CD4-positive, alpha-beta T cell (primary cell): Measurements from ENCODE around the gene STAT2. TPM values are rescaled to one million over a fixed set of nuclear protein-coding genes. Genes with fewer than 3 reads are reported as not detected.
A peak's percentile ranks its signal among the peaks of the same experiment; 100 is the strongest.

Experiments
- ATAC-seq: fragments of 200-7000 bp; cut with Tn5 transposase; one replicate; pipeline ENCODE4 v1.10.0; 2022; ENCODE audit warnings: mild to moderate bottlenecking; ENCODE audit not compliant: poor library complexity
- CTCF ChIA-PET: fragments of 350-600 bp; sonication (Branson Sonifier 250); formaldehyde crosslinking; loops from one replicate; lab custom pipeline; 2021; ENCODE audit warnings: antibody characterized with exemption, inconsistent platforms; lab: Charles Lee
- POLR2A ChIA-PET: fragments of 350-600 bp; sonication (Branson Sonifier 250); formaldehyde crosslinking; loops from one replicate; lab custom pipeline; 2021; ENCODE audit warnings: antibody characterized with exemption, inconsistent platforms; lab: Charles Lee
- DNase-seq, 14 experiments: peaks; one replicate each; pipeline ENCODE4 v3.0.0-alpha.2; 2013 to 2020; ENCODE audit warnings: mixed read lengths in 2 of 14
- H3K27ac ChIP-seq, 2 donors: one replicate each; pipeline versions ENCODE4 v1.5.1 to v1.7.0; 2013; ENCODE audit warnings: low read length in 2 of 2, low read depth in 1 of 2, mild to moderate bottlenecking in 1 of 2
- H3K27me3 ChIP-seq, 2 experiments: 1 replicate in 1 of 2; 2 replicates in 1 of 2; pipeline versions ENCODE4 v1.6.1 to v1.7.0; 2013; ENCODE audit warnings: low read length in 2 of 2, control low read depth in 1 of 2, mild to moderate bottlenecking in 1 of 2, moderate library complexity in 1 of 2; ENCODE audit not compliant: insufficient read depth in 2 of 2, control insufficient read depth in 1 of 2
- H3K36me3 ChIP-seq: one replicate; pipeline ENCODE4 v1.6.1; 2013; ENCODE audit warnings: low read length, control low read depth; ENCODE audit not compliant: insufficient read depth
- H3K4me1 ChIP-seq: one replicate; pipeline ENCODE4 v1.6.1; 2013; ENCODE audit warnings: low read length, control low read depth; ENCODE audit not compliant: insufficient read depth
- H3K4me3 ChIP-seq: one replicate; pipeline ENCODE4 v1.5.1; 2013; ENCODE audit warnings: mild to moderate bottlenecking, low read length, moderate library complexity
- H3K9me3 ChIP-seq, 2 experiments: 1 replicate in 1 of 2; 2 replicates in 1 of 2; pipeline versions ENCODE4 v1.6.1 to v1.7.0; 2013; ENCODE audit warnings: low read length in 2 of 2, mild to moderate bottlenecking in 2 of 2, control low read depth in 1 of 2, moderate library complexity in 1 of 2; ENCODE audit not compliant: control insufficient read depth in 1 of 2, insufficient read depth in 1 of 2
- H3K27ac Mint-ChIP-seq: one replicate; pipeline ENCODE4 v1.8.0; 2020; ENCODE audit warnings: mixed read lengths
- H3K27me3 Mint-ChIP-seq: one replicate; pipeline ENCODE4 v1.8.0; 2021; ENCODE audit warnings: mixed read lengths
- H3K36me3 Mint-ChIP-seq: one replicate; pipeline ENCODE4 v1.8.0; 2021; ENCODE audit warnings: low read depth, mixed read lengths
- H3K4me1 Mint-ChIP-seq: one replicate; pipeline ENCODE4 v1.8.0; 2021; ENCODE audit warnings: low read depth, mixed read lengths
- H3K4me3 Mint-ChIP-seq: one replicate; pipeline ENCODE4 v1.8.0; 2020; ENCODE audit warnings: mild to moderate bottlenecking, mixed read lengths
- H3K9me3 Mint-ChIP-seq: one replicate; pipeline ENCODE4 v1.8.0; 2020; ENCODE audit warnings: mixed read lengths
- CTCF ChIP-seq: fragments of 200-600 bp; IDR thresholded peaks from one replicate; pipeline ENCODE4 v1.8.0; 2022; ENCODE audit warnings: antibody characterized with exemption, mild to moderate bottlenecking
- intact Hi-C, 2 experiments: fragments of 100-400 bp; cut with DNase I in 1 of 2; cut with micrococcal nuclease in 1 of 2; formaldehyde crosslinking; loops; one replicate each; pipeline versions ENCODE4 v1.15.1 to v1.9.0; 2023 to 2025; cut with DNase I, micrococcal nuclease
- total RNA-seq, 174 experiments: library from RNA in 2 of 174; stranded (reverse) in 2 of 174; gene quantifications; one replicate each; pipeline ENCODE4 v1.2.3 and lab custom pipeline; 2021 to 2026

Gene STAT2
- total RNA-seq, 2 experiments from 2014 or later = 114 to 125 TPM

DNA sequence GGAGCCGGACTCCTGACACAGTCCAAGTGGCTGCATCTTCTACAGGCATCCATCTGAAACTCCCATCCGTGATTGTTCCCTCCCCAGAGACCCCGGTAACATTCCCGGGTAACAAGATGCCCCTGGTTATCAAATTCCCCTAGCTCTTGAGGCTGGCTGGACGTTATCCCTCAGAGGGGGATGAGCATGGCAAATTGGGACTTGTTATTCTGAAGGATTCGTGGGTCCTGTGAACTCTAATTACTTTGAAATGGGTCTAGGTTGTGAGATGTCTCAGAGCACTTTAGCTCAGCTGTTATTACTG, 25.5 kb downstream of the STAT2 start:
- peak overlapping the region; percentile 71 for H3K4me3 ChIP-seq
- H3K9me3 ChIP-seq = no peaks in the 10 kb centered on the region
- H3K4me1 ChIP-seq = peaks cover 37% of the 10 kb centered on the region
- DNase-seq (no peak), ATAC-seq (no peak)
- CTCF ChIA-PET = interaction anchor here (1.5 to 1.7 kb wide), 2 partner anchors 17 to 18 kb away, joined by 4 to 5 read pairs; partner anchors contain the start of gene CNPY2
- POLR2A ChIA-PET = interaction anchor here (0.6 to 5.2 kb wide), 3 partner anchors 18 to 77 kb away, joined by 3 to 64 read pairs (median 39); partner anchors contain the start of genes ANKRD52, CNPY2 and STAT2
- H3K27ac ChIP-seq = peak overlapping the region; percentile 99 to 100
- intact Hi-C loops = loop anchor here (1.0 to 5.0 kb wide), 4 partner anchors 26 to 130 kb away; partner anchors contain the start of genes CS (in 1 of the 2) and STAT2 (in 1 of the 2)
- Mint-ChIP-seq H3K9me3 (no peaks in the 10 kb centered on the region), H3K27ac (peak overlapping the region; percentile 100), H3K36me3 (peaks cover 34% of the 10 kb centered on the region), H3K4me3 (peak overlapping the region; percentile 94), H3K27me3 (no peaks in the 10 kb centered on the region), H3K4me1 (peaks cover 62% of the 10 kb centered on the region)
- TF ChIP-seq CTCF = no peak
- no peaks in the 10 kb centered on the region for H3K36me3 ChIP-seq
- H3K27me3 ChIP-seq = no peaks in the 10 kb centered on the region

DNA sequence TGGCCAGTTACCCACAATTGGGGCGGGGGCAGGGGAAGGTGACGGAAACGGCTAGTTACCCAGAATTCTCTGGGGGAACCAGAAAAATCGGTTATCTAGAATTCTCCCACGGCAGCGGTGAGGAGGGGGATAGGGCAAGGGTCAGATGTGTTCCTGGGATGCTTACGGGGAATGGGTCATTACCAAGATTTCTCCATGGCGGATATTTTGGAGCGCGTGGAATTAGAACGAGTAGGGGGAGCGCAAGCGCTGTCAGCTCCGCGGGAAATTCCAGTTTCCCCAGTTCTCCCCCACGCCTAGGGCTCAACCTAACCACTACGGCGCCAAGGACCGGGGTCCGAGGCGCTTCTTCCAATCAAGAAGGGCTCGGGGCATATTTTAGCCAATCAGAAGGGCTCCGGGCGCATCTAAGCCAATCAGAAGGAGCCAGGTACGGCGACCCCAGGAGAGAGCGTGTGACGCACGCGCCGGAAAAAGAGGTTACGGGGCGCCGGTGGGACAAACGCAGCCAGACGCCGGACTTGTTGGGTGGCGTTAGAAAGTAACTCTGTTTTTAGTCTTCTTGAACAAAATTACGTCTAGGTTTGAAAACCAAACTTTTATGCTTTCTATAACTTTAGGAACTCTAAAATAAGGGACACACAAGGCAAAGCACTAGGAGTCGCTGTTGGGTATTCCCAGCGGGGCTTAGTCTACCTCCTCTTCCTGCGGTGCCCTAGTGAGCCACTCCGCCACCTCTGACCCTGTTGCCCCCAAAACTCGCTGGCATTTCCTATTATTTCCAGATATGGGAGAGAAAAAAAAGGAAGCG, 26.0 kb downstream of the STAT2 start, which contains the start of gene PAN2:
Gene PAN2 (minus strand): TSS at position 322 of the 811 bp plus-strand sequence. CDS start 906 bp downstream, outside the sequence.
- Mint-ChIP-seq H3K27ac (peak within 1 kb of the TSS; percentile 100), H3K4me3 (peak within 1 kb of the TSS; percentile 94), H3K27me3 (no peaks in the 10 kb centered on the region), H3K9me3 (no peaks in the 10 kb centered on the region), H3K4me1 (peaks cover 56% of the 10 kb centered on the region), H3K36me3 (peaks cover 31% of the 10 kb centered on the region)
- DNase-seq (peak; percentile 84 to 98 (median 89)), ATAC-seq (peak; percentile 74)
- peak; percentile 73 for TF ChIP-seq CTCF
- H3K9me3 ChIP-seq = no peaks in the 10 kb centered on the region
- peak within 1 kb of the TSS; percentile 71 for H3K4me3 ChIP-seq
- peak within 1 kb of the TSS; percentile 99 to 100 for H3K27ac ChIP-seq
- CTCF ChIA-PET = interaction anchor here (1.0 to 1.8 kb wide), 7 partner anchors 14 to 130 kb away, joined by 3 to 8 read pairs (median 5); partner anchors contain the start of genes ANKRD52, CNPY2 and STAT2
- intact Hi-C loops = loop anchor here (1.0 to 5.0 kb wide), 5 partner anchors 15 to 130 kb away; partner anchors contain the start of genes CS (in 1 of the 2) and STAT2 (in 1 of the 2)
- no peaks in the 10 kb centered on the region for H3K27me3 ChIP-seq
- POLR2A ChIA-PET = interaction anchor here (0.6 to 5.2 kb wide), 18 partner anchors 9 to 407 kb away, joined by 3 to 64 read pairs (median 4); partner anchors contain the start of genes ANKRD52, CNPY2, PA2G4 and RAB5B
- peaks cover 32% of the 10 kb centered on the region for H3K4me1 ChIP-seq
- no peaks in the 10 kb centered on the region for H3K36me3 ChIP-seq

- no peak for TF ChIP-seq CTCF
- H3K4me3 ChIP-seq = peak overlapping the region; percentile 71
- ATAC-seq (peak; percentile 3), DNase-seq (peak in 4 of 14 experiments; percentile 2 to 14 (median 10))
- intact Hi-C loops = loop anchor here in 1 of 2 experiments (2.0 to 5.0 kb wide), 2 partner anchors 14 to 129 kb away; no protein-coding TSS in a partner anchor
- CTCF ChIA-PET = interaction anchor here (1.0 to 1.8 kb wide), 7 partner anchors 14 to 131 kb away, joined by 3 to 8 read pairs (median 5); partner anchors contain the start of genes ANKRD52, CNPY2 and STAT2
- H3K9me3 ChIP-seq = no peaks in the 10 kb centered on the region
- H3K36me3 ChIP-seq = peaks cover 4% of the 10 kb centered on the region
- POLR2A ChIA-PET = interaction anchor here (0.6 to 5.2 kb wide), 18 partner anchors 9 to 406 kb away, joined by 3 to 64 read pairs (median 4); partner anchors contain the start of genes ANKRD52, CNPY2, PA2G4 and RAB5B
- no peaks in the 10 kb centered on the region for H3K27me3 ChIP-seq
- Mint-ChIP-seq H3K4me3 (peak overlapping the region; percentile 94), H3K27me3 (no peaks in the 10 kb centered on the region), H3K36me3 (peaks cover 33% of the 10 kb centered on the region), H3K4me1 (peaks cover 50% of the 10 kb centered on the region), H3K27ac (peak overlapping the region; percentile 100), H3K9me3 (no peaks in the 10 kb centered on the region)
- peaks cover 27% of the 10 kb centered on the region for H3K4me1 ChIP-seq
- peak overlapping the region; percentile 99 to 100 for H3K27ac ChIP-seq
Measured at GRCh38 chr12:56333197-56333678, 26.7 kb downstream of the STAT2 start.
